Left ventricle myocardium inferior (tissue), 1 donor: ENCODE data around the gene CD109. TPM values are rescaled to one million over a fixed set of nuclear protein-coding genes. Genes with fewer than 3 reads are reported as not detected.
"Not testable (repeated sequence)": the region's sequence is repeated elsewhere in the genome, so short reads cannot be mapped to it uniquely, and the experiment has no call there.

Experiments
- DNase-seq: peaks from one replicate; pipeline ENCODE4 v3.0.0-alpha.2; 2020
- H3K27ac ChIP-seq: fragments of 200-600 bp; replicated peaks from 2 replicates; pipeline ENCODE4 v1.8.0; 2021
- H3K27me3 ChIP-seq: fragments of 200-600 bp; 2 replicates; pipeline ENCODE4 v1.8.0; 2021; ENCODE audit warnings: low read depth
- H3K36me3 ChIP-seq: fragments of 200-600 bp; 2 replicates; pipeline ENCODE4 v1.8.0; 2021
- H3K4me1 ChIP-seq: fragments of 200-600 bp; 2 replicates; pipeline ENCODE4 v1.8.0; 2021
- H3K4me3 ChIP-seq: fragments of 200-600 bp; 2 replicates; pipeline ENCODE4 v1.8.0; 2021; ENCODE audit warnings: mild to moderate bottlenecking, moderate library complexity
- H3K9me3 ChIP-seq: fragments of 200-600 bp; replicated peaks from 2 replicates; pipeline ENCODE4 v1.8.0; 2021
- CTCF ChIP-seq: fragments of 200-600 bp; IDR thresholded peaks from 2 replicates; pipeline ENCODE4 v1.8.0; 2021; ENCODE audit warnings: antibody characterized with exemption, mild to moderate bottlenecking, borderline replicate concordance
- intact Hi-C: fragments of 100-400 bp; cut with micrococcal nuclease; formaldehyde crosslinking; loops from one replicate; pipeline ENCODE4 v1.11.0; 2022
- total RNA-seq: library from RNA; stranded (reverse); fragmentation: NEBNext Ultra II Directional; extraction: Animal tissue kit (Norgen Biotek cat#: 25700); gene quantifications from one replicate; pipeline ENCODE4 v1.2.1, GENCODE V29; 2021
- donor health status: DM: no; HTN: yes; CAD: no; lungs with severe emphysema.

Gene CD109
- total RNA-seq, 1 donor from 2014 or later, result 9.1 TPM

DNA sequence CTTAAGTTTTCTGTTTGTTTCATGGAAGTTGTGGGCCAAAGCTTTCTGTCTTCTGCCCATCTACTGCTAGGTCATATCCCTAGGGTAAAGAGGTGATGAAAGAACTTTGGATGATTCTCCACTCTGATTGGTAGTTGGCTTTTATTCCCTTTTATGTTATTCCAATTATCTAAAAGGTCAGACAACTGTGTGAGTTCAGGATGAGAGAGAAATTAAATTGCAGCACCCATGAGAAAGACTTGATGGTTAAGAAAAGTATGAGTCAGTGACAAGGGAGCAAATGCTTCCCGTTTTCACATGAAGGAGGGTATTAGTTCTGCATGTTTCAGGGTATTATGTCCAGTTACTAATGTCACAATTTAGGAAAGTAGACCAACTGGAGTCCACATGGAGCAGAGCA, 136.3 kb downstream of the CD109 start:
- DNase-seq, result no peak
- TF ChIP-seq CTCF, result no peak
- Histone ChIP-seq H3K27ac (peak overlapping the region; percentile 44), H3K4me1 (no peaks in the 10 kb centered on the region), H3K36me3 (no peaks in the 10 kb centered on the region), H3K27me3 (no peaks in the 10 kb centered on the region), H3K9me3 (no peaks in the 10 kb centered on the region), H3K4me3 (no peak overlapping the region)
- intact Hi-C loops, result no loop called here

DNA sequence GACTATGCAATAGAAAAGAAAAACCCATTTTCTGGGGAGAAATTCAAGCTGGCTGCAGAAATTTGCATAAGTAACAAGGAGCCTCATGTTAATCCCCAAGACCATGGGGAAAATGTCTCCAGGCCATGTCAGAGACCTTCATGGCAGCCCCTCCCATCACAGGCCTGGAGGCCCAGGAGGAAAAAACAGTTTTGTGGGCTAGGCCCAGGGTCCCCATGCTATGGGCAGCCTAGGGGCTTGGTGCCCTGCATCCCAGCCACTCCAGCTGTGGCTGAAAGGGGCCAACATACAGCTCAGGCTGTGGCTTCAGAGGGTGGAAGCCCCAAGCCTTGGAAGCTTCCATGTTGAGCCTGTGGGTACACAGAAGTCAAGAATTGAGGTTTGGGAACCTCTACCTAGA, 148.7 kb downstream of the CD109 start:
- H3K36me3 ChIP-seq, result peaks cover 26% of the 10 kb centered on the region
- DNase-seq, H3K27me3 ChIP-seq, H3K4me1 ChIP-seq, H3K4me3 ChIP-seq, H3K27ac ChIP-seq, intact Hi-C loops: not testable (repeated sequence)
- H3K9me3 ChIP-seq, result peaks cover 22% of the 10 kb centered on the region

DNA sequence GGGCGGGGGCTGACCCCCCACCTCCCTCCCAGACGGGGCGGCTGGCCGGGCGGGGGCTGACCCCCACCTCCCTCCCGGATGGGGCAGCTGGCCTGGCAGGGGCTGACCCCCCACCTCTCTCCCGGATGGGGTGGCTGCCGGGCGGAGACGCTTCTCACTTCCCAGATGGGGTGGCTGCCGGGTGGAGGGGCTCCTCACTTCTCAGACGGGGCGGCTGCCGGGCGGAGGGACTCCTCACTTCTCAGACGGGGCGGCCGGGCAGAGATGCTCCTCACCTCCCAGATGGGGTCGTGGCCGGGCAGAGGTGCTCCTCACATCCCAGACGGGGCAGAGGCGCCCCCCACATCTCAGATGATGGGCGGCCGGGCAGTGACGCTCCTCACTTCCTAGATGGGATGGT, 155.0 kb downstream of the CD109 start:
- peaks cover 12% of the 10 kb centered on the region for H3K9me3 ChIP-seq
- intact Hi-C loops, result loop anchor here (10.0 kb wide), 1 partner anchor 1364 kb away; no protein-coding TSS in a partner anchor
- not testable (repeated sequence) for H3K4me1 ChIP-seq, H3K27ac ChIP-seq, H3K27me3 ChIP-seq, H3K36me3 ChIP-seq, H3K4me3 ChIP-seq, DNase-seq

DNA sequence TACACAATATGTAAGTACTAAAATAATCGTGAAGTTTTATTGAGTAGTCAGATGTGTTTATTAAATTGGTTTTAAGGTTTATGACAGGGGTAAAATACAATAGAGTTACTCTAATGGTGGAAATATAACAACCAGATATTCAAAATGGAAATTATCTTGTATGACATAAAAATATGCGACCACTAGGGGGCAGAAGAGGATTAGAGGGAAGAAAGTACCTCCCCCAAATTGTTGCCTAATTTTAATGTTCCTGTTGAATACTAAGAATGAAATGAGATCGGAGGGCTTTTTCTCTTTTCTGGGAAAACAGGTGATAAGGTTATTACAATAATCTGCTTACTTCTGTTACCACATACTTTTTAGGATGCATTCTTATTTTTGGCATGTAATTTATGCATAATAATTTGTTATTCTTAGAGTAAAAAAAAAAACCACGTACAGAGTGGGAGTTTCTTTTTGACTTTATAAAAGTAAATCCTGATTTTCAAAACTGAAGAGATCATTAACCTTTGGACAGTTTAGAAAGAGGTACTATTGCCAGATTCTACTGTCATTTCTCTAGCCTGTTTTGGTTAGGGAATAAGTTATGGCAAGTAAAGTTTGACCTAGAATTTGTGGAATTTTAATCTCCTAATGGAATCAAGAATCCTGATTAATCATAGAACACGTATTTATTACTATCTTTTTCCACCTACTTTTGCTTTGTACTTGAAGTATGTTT, 159.2 kb downstream of the CD109 start:
- TF ChIP-seq CTCF, result peak; percentile 74
- no peaks in the 10 kb centered on the region for H3K27me3 ChIP-seq
- H3K4me3 ChIP-seq, result peak overlapping the region; percentile 16
- no peaks in the 10 kb centered on the region for H3K36me3 ChIP-seq
- peaks cover 2% of the 10 kb centered on the region for H3K4me1 ChIP-seq
- H3K9me3 ChIP-seq, result peaks cover 8% of the 10 kb centered on the region
- intact Hi-C loops, result loop anchor here (10.0 kb wide), 1 partner anchor 1360 kb away; no protein-coding TSS in a partner anchor
- H3K27ac ChIP-seq, result peak overlapping the region; percentile 31
- DNase-seq, result no peak

DNA sequence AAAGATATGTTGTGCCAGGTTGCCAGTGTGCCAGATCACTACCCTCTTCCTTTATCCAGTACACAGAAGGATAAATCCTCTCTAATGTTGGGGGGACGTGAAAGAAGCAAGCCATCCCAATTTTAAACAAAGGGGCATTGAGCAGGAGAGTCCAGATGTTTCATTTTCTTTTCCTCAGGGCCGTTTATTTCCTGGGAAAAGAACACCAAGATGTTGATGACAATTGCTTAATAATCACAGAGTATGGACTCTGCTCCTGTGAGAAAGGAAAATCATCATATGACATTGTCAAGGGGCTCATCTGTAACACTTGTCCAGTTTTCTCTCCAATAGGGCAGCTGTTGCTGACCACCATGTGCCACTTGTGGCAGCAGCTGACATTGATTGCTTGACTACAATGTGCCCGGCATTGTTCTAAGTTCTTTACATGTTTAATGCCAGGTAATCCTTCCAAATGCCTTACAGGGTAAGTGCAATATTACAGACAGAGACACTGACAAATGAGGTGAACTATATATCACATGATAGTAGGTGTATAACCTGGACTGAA, 161.4 kb downstream of the CD109 start:
- DNase-seq, result no peak
- Histone ChIP-seq H3K4me1 (peaks cover 2% of the 10 kb centered on the region), H3K27me3 (no peaks in the 10 kb centered on the region), H3K27ac (peak overlapping the region; percentile 50), H3K9me3 (peaks cover 3% of the 10 kb centered on the region), H3K36me3 (no peaks in the 10 kb centered on the region), H3K4me3 (no peak overlapping the region)
- intact Hi-C loops, result loop anchor here (10.0 kb wide), 1 partner anchor 1357 kb away; no protein-coding TSS in a partner anchor
- TF ChIP-seq CTCF, result no peak

- intact Hi-C loops, result loop anchor here (10.0 kb wide), 1 partner anchor 1356 kb away; no protein-coding TSS in a partner anchor
- Histone ChIP-seq H3K9me3 (no peaks in the 10 kb centered on the region), H3K27me3 (no peaks in the 10 kb centered on the region), H3K4me3 (no peak overlapping the region), H3K36me3 (no peaks in the 10 kb centered on the region), H3K4me1 (peaks cover 2% of the 10 kb centered on the region), H3K27ac (no peak overlapping the region)
- DNase-seq, result no peak
- TF ChIP-seq CTCF, result no peak
Measured at GRCh38 chr6:73858376-73858775, 162.4 kb downstream of the CD109 start.
